Breast epithelium (tissue), 4 donors: ENCODE measurements around the gene KRTAP2-2. TPM values are rescaled to one million over a fixed set of nuclear protein-coding genes. Genes with fewer than 3 reads are reported as not detected.
"Not testable (repeated sequence)": the region's sequence is repeated elsewhere in the genome, so short reads cannot be mapped to it uniquely, and the experiment has no call there.

Experiments
- DNase-seq, 2 donors: peaks; one replicate each; pipeline ENCODE4 v3.0.0-alpha.2; 2019; ENCODE audit warnings: low spot score in 2 of 2
- H3K27ac ChIP-seq, 2 donors: fragments of 200-600 bp; sonication (generic) in 1 of 2; one replicate each; pipeline ENCODE4 v1.5.1; 2016 to 2019; ENCODE audit warnings: mild to moderate bottlenecking in 1 of 2
- H3K27me3 ChIP-seq, 2 donors: fragments of 200-600 bp; sonication (generic) in 1 of 2; one replicate each; pipeline versions ENCODE4 v1.5.1 to v1.6.0; 2017 to 2019; ENCODE audit warnings: control low read depth in 1 of 2, mild to moderate bottlenecking in 1 of 2
- H3K36me3 ChIP-seq: fragments of 200-600 bp; one replicate; pipeline ENCODE4 v1.5.1; 2019
- H3K4me1 ChIP-seq, 2 donors: fragments of 200-600 bp; sonication (generic); one replicate each; pipeline ENCODE4 v1.5.1; 2016 to 2019; ENCODE audit warnings: control low read depth in 1 of 2
- H3K4me3 ChIP-seq, 3 donors: fragments of 200-600 bp; sonication (generic); 1 replicate in 2 of 3; 2 replicates in 1 of 3; pipeline ENCODE4 v1.5.1; 2016 to 2019; ENCODE audit warnings: mild to moderate bottlenecking in 3 of 3, moderate library complexity in 2 of 3
- H3K9me3 ChIP-seq, 2 donors: fragments of 200-600 bp; sonication (generic) in 1 of 2; one replicate each; pipeline ENCODE4 v1.5.1; 2016 to 2019; ENCODE audit warnings: control low read depth in 1 of 2
- POLR2A ChIP-seq: fragments of 450-650 bp; IDR thresholded peaks from one replicate; pipeline ENCODE4 v1.6.1; 2016; ENCODE audit warnings: antibody characterized with exemption, mild to moderate bottlenecking, moderate library complexity
- POLR2AphosphoS5 ChIP-seq, 3 donors: sonication (generic); formaldehyde crosslinking; IDR thresholded peaks; one replicate each; pipeline ENCODE4 v1.6.1; 2017; ENCODE audit warnings: antibody characterized with exemption in 3 of 3
- intact Hi-C: fragments of 100-400 bp; cut with DNase I; formaldehyde crosslinking; loops from one replicate; pipeline ENCODE4 v1.15.1; 2023; ENCODE audit warnings: low total_unique reads
- total RNA-seq, 3 donors: library from RNA; depleted of rRNA; stranded (reverse); fragments of >200 nt; gene quantifications; one replicate each; pipeline ENCODE4 v1.1.0, GENCODE V29; 2016
- TF ChIP-seq, protein P1 (sequence below), 3 donors: fragments of 450-650 bp; IDR thresholded peaks; one replicate each; pipeline ENCODE4 v1.5.1; 2016 to 2017; ENCODE audit warnings: antibody characterized with exemption in 3 of 3, mild to moderate bottlenecking in 3 of 3, moderate library complexity in 3 of 3

KRTAP2-2 gene
- total RNA-seq, 3 donors from 2014 or later = not detected

- no peak for DNase-seq
- H3K36me3 ChIP-seq = no peaks in the 10 kb centered on the region
- no peaks in the 10 kb centered on the region for H3K9me3 ChIP-seq
- TF ChIP-seq, protein P1, sequence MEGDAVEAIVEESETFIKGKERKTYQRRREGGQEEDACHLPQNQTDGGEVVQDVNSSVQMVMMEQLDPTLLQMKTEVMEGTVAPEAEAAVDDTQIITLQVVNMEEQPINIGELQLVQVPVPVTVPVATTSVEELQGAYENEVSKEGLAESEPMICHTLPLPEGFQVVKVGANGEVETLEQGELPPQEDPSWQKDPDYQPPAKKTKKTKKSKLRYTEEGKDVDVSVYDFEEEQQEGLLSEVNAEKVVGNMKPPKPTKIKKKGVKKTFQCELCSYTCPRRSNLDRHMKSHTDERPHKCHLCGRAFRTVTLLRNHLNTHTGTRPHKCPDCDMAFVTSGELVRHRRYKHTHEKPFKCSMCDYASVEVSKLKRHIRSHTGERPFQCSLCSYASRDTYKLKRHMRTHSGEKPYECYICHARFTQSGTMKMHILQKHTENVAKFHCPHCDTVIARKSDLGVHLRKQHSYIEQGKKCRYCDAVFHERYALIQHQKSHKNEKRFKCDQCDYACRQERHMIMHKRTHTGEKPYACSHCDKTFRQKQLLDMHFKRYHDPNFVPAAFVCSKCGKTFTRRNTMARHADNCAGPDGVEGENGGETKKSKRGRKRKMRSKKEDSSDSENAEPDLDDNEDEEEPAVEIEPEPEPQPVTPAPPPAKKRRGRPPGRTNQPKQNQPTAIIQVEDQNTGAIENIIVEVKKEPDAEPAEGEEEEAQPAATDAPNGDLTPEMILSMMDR (IDR thresholded peaks at IDR 0.05) = no peak
- H3K27ac ChIP-seq = no peak overlapping the region
- no peak overlapping the region for H3K4me3 ChIP-seq
- peaks cover 0 to 4% of the 10 kb centered on the region in 2 donors for H3K27me3 ChIP-seq
- H3K4me1 ChIP-seq = no peaks in the 10 kb centered on the region
- intact Hi-C loops = no loop called here
These were observed 2.5 kb downstream of the KRTAP2-2 start for GRCh38 chr17:41052566-41052965.

GRCh38 chr17:41049110-41049509 lies 5.9 kb downstream of the KRTAP2-2 start:
- Histone ChIP-seq H3K27ac (no peak overlapping the region), H3K36me3 (no peaks in the 10 kb centered on the region), H3K4me1 (no peaks in the 10 kb centered on the region), H3K27me3 (peaks cover 0 to 4% of the 10 kb centered on the region in 2 donors), H3K4me3 (no peak overlapping the region), H3K9me3 (no peaks in the 10 kb centered on the region)
- intact Hi-C loops = no loop called here
- DNase-seq = no peak
- TF ChIP-seq, protein P1 (IDR thresholded peaks at IDR 0.05) = no peak
- no peak for TF ChIP-seq POLR2A

GRCh38 chr17:41048441-41048840 lies 6.6 kb downstream of the KRTAP2-2 start:
- Histone ChIP-seq H3K4me3 (no peak overlapping the region), H3K27ac (no peak overlapping the region), H3K36me3 (no peaks in the 10 kb centered on the region), H3K9me3 (no peaks in the 10 kb centered on the region), H3K4me1 (no peaks in the 10 kb centered on the region), H3K27me3 (peaks cover 0 to 4% of the 10 kb centered on the region in 2 donors)
- TF ChIP-seq POLR2AphosphoS5 (IDR thresholded peaks at IDR 0.05) (no peak), POLR2A (no peak)
- TF ChIP-seq, protein P1 (IDR thresholded peaks at IDR 0.05) = no peak
- intact Hi-C loops = no loop called here
- no peak for DNase-seq

GRCh38 chr17:41046735-41047465 lies 8.1 kb downstream of the KRTAP2-2 start, which contains the start of gene KRTAP2-1:
TSS of gene KRTAP2-1 (minus strand) at chr17:41047316. CDS start at chr17:41047267, 49 bp downstream.
- intact Hi-C loops, H3K9me3 ChIP-seq, H3K4me3 ChIP-seq, DNase-seq, H3K4me1 ChIP-seq, H3K27ac ChIP-seq, H3K36me3 ChIP-seq, H3K27me3 ChIP-seq: not testable (repeated sequence)

DNA sequence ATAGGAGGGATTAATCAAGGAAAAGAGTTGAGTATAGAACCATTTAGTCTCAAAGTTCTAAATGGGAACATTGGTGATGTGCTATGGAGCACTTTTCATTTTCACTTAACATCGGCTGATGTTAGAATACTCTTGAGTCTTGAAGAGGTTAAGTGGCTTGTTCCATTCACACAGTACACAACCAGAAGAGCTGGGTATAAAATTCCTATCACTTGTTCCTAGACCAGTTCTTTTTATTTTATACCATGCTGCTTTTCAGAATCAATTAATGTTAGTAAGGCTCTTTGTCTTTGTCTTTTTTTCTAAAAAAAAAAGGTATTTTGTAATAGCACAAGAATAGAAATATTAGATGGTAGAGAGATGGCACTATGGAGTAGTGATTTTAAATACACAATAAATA lies 12.1 kb downstream of the KRTAP2-2 start:
- intact Hi-C loops = no loop called here
- Histone ChIP-seq H3K27ac (no peak overlapping the region), H3K9me3 (no peaks in the 10 kb centered on the region), H3K4me3 (no peak overlapping the region), H3K27me3 (no peaks in the 10 kb centered on the region), H3K4me1 (no peaks in the 10 kb centered on the region), H3K36me3 (no peaks in the 10 kb centered on the region)
- no peak for TF ChIP-seq POLR2AphosphoS5 (IDR thresholded peaks at IDR 0.05)
- no peak for TF ChIP-seq POLR2A
- TF ChIP-seq, protein P1 (IDR thresholded peaks at IDR 0.05) = no peak
- DNase-seq = no peak
